GM21528 (cell line): ENCODE measurements around the gene TIA1.
"Not testable (repeated sequence)": the region's sequence is repeated elsewhere in the genome, so short reads cannot be mapped to it uniquely, and the experiment has no call there.

Experiments
- ATAC-seq: cut with Tn5 transposase; IDR thresholded peaks from one replicate; pipeline ENCODE4 v1.9.1; 2021; ENCODE audit warnings: mild to moderate bottlenecking, moderate library complexity; ENCODE audit not compliant: unreplicated experiment, low FRiP score

Gene TIA1

DNA sequence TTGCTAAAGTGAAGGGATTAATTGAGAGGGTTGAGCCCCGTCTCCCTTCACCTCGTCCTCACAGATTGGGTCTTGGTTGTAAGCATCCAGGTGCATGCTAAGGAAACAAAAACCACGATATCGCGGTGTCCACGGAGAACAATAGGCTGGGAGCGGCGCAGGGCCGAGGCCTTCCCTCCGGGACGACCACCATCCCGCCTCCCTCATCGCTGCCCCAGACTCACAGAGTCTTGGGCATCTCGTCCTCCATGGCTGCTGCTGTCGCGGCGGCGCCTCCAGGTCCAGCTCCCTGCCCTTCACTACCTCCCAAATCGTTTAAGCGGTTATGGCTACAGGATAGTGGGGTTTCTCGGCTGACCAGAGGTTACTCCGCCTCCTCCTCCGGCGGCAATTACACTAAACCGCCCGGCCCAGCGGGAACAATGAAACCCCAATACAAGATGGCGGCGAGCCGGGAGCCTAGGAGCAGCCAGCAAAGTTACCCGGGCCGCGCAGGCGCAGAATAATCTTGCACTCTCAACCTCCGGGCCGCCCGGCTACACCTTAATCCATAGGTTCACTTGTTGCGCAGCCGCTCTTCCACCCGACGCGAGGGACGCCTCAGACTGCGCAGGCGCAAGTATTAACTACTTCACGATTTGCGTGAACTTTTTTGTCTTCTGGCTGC, at the start of gene TIA1:
TIA1 (minus strand) TSS at position 448 of the 667 bp plus-strand sequence; CDS start at position 250, 198 bp downstream.
- peak; percentile 95 for ATAC-seq

DNA sequence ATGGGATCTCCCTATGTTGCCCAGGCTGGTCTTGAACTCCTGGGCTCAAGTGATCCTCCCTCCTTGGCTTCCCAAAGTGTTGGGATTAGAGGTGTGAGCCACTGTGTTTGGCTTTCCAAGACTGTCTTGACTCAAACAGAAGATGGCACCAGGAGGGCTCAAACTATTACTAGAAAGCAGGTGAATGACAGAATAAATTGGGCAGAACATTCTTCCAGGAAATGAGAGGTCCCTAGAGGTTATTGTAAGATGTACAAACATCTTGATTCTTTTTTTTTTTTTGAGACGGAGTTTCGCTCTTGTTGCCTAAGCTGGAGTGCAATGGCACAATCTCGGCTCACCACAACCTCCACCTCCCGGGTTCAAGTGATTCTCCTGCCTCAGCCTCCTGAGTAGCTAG, 49.4 kb upstream of the TIA1 start:
- not testable (repeated sequence) for ATAC-seq

GRCh38 chr2:70283500-70284191, 35.2 kb upstream of the TIA1 start:
- no peak for ATAC-seq

DNA sequence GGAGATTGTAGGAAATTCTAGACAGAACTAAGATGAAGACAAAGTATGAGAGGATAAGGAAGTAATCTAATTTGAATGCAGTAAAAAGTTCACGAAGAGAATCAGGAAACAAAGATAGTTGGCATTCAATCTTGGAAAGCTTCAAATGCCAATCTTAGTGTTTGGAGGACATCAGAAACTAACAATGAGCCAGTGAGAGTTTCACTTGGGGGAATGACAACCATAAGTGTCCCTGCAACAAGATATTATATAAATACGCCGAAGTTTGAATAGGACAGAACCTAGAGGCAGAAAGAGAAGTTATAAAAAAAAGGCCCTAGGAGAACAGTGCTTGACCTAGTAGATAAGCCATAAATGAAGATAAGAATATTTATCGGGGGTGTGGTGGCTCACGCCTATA, 34.0 kb upstream of the TIA1 start:
- ATAC-seq, result no peak

GRCh38 chr2:70280242-70280798, 31.9 kb upstream of the TIA1 start:
- ATAC-seq, result no peak

GRCh38 chr2:70270323-70270722, 21.9 kb upstream of the TIA1 start:
- ATAC-seq, result no peak

GRCh38 chr2:70269422-70270302, 21.2 kb upstream of the TIA1 start:
- not testable (repeated sequence) for ATAC-seq

GRCh38 chr2:70266925-70267324, 18.5 kb upstream of the TIA1 start:
- ATAC-seq, result not testable (repeated sequence)

DNA sequence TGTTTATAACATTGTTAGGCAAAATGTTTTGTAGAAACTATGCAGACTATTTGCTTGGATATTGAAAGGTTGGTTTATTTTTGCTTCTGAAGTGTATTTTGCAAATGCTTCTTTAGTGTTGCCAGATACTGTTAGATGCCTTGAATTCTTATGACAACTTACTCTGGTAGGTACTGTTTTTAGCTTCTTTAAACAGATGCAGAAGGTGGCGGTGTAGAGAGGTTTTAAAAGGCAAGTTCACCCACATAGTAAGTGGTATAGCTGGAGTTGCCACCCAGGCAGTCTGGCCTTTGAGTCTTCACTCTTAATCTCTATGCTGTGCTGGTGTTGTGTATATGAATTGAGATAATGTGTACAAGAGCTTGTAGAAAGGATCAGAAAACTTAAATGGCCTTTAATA, 13.1 kb upstream of the TIA1 start:
- ATAC-seq, result no peak

- ATAC-seq, result peak; percentile 12
These were observed 10.1 kb upstream of the TIA1 start for GRCh38 chr2:70258532-70258875.

DNA sequence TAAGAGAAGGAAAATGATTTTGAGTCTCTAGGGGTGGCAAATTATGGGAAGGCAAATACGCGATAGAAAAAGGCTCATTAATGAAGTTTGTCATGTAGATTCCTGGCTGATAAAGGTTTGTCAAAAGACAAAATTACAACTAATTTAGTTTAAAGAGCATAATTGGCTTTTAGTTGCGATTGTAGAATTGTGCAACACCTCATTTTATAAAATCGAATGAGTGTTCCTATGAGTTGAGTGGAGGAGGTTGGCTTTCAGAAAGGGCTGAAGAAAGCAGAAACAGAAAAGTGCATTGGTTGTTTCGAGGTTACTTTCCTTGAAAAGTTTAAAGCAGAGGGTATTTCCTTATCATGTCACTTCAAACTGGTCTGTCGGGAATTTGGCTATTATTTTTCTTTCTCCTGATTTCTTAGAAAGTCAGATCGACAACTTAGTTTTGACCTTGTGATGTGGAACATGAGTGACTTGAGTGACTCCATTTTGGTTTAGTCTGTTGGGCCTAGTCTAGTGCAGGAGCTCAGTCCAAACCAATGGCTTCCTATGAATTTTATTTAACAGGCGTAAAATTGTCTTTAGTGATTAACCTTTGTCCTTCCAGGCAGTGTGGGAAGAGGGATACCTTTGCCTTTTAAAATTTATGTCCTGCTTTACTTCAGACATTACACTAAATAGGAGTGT, 7.3 kb upstream of the TIA1 start:
- ATAC-seq, result no peak

DNA sequence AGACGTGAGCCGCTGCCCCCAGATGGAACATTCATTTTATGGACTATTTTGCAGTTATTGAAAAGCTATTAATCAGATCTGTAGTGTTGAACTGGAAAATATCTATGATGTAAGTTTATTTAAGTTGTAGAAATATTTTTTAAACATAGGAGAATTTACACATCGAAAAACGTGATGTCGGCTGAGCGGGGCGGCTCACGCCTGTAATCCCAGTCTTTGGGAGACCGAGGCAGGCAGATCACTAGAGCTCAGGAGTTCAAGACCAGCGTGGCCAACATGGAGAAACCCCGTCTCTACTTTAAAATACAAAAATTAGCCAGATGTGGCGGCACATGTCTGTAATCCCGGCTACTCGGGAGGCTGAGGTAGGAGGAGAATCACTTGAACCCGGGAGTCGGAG, 2.0 kb upstream of the TIA1 start:
- ATAC-seq, result no peak

DNA sequence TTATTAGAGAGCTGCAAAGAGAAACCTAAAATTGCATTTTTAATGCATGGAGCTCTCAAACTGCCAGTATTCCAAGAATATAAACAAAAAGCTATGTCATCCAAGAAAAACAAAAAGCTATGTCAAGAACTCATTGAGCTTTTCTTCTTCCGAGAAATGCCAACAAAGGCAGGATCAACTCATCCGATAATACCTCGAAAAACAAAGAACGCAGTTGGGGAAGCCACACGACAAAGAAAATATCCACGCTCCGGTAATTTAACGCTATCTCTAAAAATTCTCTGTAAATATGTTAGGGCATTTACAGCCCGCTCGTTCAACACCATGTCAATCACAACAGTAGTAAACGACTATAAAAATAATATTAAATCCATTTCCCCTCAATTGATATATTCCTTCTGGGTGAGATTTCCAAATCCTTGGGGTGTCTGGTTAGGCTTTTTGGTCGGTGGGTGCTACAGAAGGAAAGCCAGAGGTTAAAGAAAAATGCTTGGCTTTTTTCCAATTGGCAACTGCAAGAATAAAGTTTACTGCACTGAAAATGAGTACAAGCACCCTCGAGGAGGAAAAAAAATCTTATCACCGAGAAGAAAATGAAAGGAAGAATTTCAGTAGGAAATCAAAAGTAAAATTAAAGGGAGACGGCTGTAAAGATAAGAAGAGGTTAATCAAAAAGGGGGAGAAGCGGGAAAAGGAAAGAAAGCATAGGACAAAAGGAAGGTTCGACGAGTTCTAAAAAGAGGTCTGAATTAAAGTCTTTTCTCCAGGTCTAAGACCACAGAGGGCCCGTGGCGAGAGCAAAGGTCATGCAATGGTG, 856 bp downstream of the TIA1 start:
- ATAC-seq, result no peak

DNA sequence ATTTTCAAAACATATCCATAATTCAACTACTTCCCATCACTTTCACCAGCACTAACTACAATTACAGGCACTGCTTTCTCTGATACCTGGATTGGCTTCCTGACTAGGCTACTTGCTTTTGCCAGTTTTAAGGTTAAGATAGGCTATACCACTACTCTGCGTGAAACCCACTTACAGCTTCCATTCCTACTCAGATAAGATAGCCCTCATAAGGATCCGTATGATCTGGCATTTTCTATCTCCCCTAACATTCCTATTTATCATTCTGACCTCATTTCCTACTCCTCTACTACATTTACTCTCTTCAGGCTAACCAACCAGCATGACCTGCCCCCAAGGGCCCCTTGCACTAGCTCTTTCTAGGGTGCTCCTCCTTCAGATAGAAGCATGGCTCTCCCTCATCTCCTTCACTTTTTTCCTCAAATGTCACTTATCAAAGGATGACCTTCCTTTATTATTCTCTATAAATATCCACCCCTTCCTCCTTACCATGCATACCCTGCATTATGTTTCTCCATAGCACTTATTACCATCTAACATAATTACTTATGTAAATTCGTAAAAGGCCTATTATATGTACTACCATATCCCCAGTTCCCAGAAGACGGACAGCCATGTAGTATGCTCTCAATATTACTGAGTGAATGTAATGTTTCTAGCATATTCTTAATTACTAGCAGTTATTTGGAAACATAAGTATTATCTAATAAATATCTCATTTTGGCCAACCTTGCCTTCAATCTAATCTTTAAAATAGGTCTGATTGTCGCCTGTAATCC, 4.4 kb downstream of the TIA1 start:
- no peak for ATAC-seq

DNA sequence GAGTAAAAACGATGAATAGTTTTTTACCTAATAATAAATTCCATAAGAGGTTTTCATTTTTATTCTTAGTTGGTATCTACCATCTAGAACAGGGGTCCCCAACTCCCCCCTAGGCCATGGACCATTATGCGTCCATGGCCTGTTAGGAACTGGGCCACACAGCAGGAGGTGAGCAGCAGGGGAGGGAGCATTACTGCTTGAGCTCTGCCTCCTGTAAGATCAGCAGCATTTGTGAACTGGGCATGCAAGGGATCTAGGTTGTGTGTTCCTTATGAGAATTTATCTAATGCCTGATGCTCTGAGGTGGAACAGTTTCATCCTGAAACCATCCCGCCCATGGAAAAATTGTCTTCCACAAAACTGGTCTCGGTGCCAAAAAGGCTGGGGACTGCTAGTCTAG, 5.9 kb downstream of the TIA1 start:
- no peak for ATAC-seq

DNA sequence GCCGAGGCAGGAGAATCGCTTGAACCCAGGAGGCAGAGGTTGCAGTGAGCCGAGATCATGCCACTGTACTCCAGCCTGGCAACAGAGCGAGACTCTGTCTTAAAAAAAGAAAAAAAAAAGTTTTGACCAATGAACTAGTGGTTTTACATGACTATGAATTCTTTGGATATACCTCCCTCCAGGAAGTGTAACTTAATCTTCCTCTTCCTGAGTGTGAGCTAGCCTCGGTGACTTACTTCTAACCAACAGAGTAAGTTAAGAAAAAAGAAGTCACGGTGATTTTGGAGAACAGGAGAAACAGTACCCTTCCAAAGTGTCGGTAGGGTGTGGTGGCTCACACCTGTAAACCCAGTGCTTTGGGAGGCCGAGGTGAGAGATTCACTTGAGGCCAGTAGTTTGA, 7.1 kb downstream of the TIA1 start:
- ATAC-seq, result no peak

GRCh38 chr2:70240599-70240998, 7.8 kb downstream of the TIA1 start:
- ATAC-seq, result no peak

- ATAC-seq, result no peak
These were observed 14.5 kb downstream of the TIA1 start for GRCh38 chr2:70233926-70234325.

- no peak for ATAC-seq
These were observed 21.6 kb downstream of the TIA1 start for GRCh38 chr2:70226781-70227180.
